ENCODE results near the gene LHX8.

Gene LHX8

GRCh38 chr1:75203415-75204277, 69.5 kb downstream of the LHX8 start:
- DNase-seq (ENCODE audit: low spot score), result peak; percentile 31

GRCh38 chr1:75208862-75209261, 74.7 kb downstream of the LHX8 start:
- DNase-seq (ENCODE audit: low spot score), result no peak
